Kidney (tissue), 14 donors: ENCODE results near the gene MINDY4. TPM values are rescaled to one million over a fixed set of nuclear protein-coding genes. Genes with fewer than 3 reads are reported as not detected.

Source experiments
- DNase-seq, 5 donors: peaks; one replicate each; pipeline ENCODE4 v3.0.0-alpha.2; 2013 to 2020
- FAIRE-seq: peaks from 2 replicates; lab custom pipeline; 2012; peaks lifted over from hg19 to GRCh38; lab: Jason Lieb, UNC
- H3K27ac ChIP-seq, 2 donors: one replicate each; pipeline ENCODE4 v1.7.0; 2013; ENCODE audit warnings: low read depth in 2 of 2, low read length in 2 of 2, inconsistent platforms in 1 of 2
- H3K27me3 ChIP-seq: one replicate; pipeline ENCODE4 v1.7.1; 2013; ENCODE audit warnings: low read length, inconsistent platforms; ENCODE audit not compliant: control insufficient read depth, insufficient read depth
- H3K36me3 ChIP-seq, 3 donors: one replicate each; pipeline versions ENCODE4 v1.7.0 to v1.7.1; 2013; ENCODE audit warnings: low read length in 3 of 3, control low read depth in 1 of 3, inconsistent platforms in 1 of 3; ENCODE audit not compliant: insufficient read depth in 3 of 3, control insufficient read depth in 2 of 3
- H3K4me1 ChIP-seq, 3 donors: one replicate each; pipeline versions ENCODE4 v1.7.0 to v1.7.1; 2013; ENCODE audit warnings: low read length in 3 of 3, inconsistent platforms in 1 of 3, low read depth in 1 of 3; ENCODE audit not compliant: control insufficient read depth in 2 of 3, insufficient read depth in 2 of 3
- H3K4me3 ChIP-seq, 3 donors: one replicate each; pipeline versions ENCODE4 v1.7.0 to v1.8.1; 2013; ENCODE audit warnings: low read length in 3 of 3, control low read depth in 1 of 3, inconsistent platforms in 1 of 3
- H3K9ac ChIP-seq, 3 donors: one replicate each; pipeline versions ENCODE4 v1.7.0 to v1.7.1; 2013; ENCODE audit warnings: low read length in 3 of 3, control low read depth in 1 of 3, inconsistent platforms in 1 of 3
- H3K9me3 ChIP-seq, 3 donors: one replicate each; pipeline versions ENCODE4 v1.7.0 to v1.7.1; 2013; ENCODE audit warnings: low read length in 3 of 3, control low read depth in 1 of 3, inconsistent platforms in 1 of 3; ENCODE audit not compliant: control insufficient read depth in 2 of 3, insufficient read depth in 1 of 3
- intact Hi-C: fragments of 100-400 bp; cut with DNase I; formaldehyde crosslinking; loops from one replicate; pipeline ENCODE4 v1.11.1; 2022
- polyA plus RNA-seq: library from polyadenylated mRNA; stranded (reverse); fragments of 350-450 nt; fragmentation: Illumina TruSeq; extraction: RNeasy Lipid Tissue Mini Kit (QIAGEN cat#74804); gene quantifications from one replicate; pipeline ENCODE4 v1.2.3, GENCODE V29; 2014; ENCODE audit warnings: low read depth, low replicate concordance; ENCODE audit not compliant: insufficient read depth
- total RNA-seq: library from RNA; stranded (reverse); fragmentation: NEBNext Ultra II Directional; extraction: Animal tissue kit (Norgen Biotek cat#: 25700); gene quantifications from one replicate; pipeline ENCODE4 v1.2.1, GENCODE V29; 2021
- TF ChIP-seq, protein P1 (sequence below): IDR thresholded peaks from 3 replicates; pipeline ENCODE4 v1.5.1; 2012; ENCODE audit warnings: mild to moderate bottlenecking, moderate library complexity, borderline replicate concordance; ENCODE audit not compliant: insufficient read depth; ENCODE audit errors: extremely low read depth
- donor health status: control.
- donor health status: control.
- donor health status: control.
- donor health status: control.
- donor health status: control.
- donor health status: DM: yes; HTN: yes; CAD: no.
- donor health status: Normal renal cell carcinoma (clear cell type).

MINDY4 gene
- total and polyA plus RNA-seq, 2 donors from 2014 or later = 5.3 to 15.3 TPM

DNA sequence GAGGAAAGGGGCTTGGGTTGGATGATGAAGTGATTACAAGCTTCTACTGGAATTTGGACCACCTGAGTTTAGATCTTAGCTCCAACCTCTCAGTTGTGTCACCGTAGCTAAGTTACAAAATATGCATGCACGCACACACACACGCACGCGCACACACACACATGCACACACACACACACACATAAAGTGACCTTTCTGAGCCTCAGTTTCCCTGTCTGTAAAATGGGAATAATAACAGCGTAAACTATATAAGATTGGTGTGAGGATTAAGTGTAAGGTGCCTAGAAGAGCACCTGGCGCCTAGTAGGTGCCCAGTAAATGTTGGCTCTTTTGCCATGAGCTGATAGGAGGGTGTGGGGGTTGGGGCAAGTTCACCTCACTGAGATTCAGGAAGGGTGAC, 127.8 kb downstream of the MINDY4 start:
- Histone ChIP-seq H3K36me3 (no peaks in the 10 kb centered on the region), H3K9me3 (no peaks in the 10 kb centered on the region), H3K9ac (no peak overlapping the region), H3K27me3 (no peaks in the 10 kb centered on the region), H3K4me3 (no peak overlapping the region), H3K4me1 (peaks cover under 1 to 42% (median 40%) of the 10 kb centered on the region in 3 donors), H3K27ac (no peak overlapping the region)
- FAIRE-seq (no peak), DNase-seq (no peak)
- intact Hi-C loops = no loop called here
- TF ChIP-seq, protein P1, sequence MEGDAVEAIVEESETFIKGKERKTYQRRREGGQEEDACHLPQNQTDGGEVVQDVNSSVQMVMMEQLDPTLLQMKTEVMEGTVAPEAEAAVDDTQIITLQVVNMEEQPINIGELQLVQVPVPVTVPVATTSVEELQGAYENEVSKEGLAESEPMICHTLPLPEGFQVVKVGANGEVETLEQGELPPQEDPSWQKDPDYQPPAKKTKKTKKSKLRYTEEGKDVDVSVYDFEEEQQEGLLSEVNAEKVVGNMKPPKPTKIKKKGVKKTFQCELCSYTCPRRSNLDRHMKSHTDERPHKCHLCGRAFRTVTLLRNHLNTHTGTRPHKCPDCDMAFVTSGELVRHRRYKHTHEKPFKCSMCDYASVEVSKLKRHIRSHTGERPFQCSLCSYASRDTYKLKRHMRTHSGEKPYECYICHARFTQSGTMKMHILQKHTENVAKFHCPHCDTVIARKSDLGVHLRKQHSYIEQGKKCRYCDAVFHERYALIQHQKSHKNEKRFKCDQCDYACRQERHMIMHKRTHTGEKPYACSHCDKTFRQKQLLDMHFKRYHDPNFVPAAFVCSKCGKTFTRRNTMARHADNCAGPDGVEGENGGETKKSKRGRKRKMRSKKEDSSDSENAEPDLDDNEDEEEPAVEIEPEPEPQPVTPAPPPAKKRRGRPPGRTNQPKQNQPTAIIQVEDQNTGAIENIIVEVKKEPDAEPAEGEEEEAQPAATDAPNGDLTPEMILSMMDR = no peak

DNA sequence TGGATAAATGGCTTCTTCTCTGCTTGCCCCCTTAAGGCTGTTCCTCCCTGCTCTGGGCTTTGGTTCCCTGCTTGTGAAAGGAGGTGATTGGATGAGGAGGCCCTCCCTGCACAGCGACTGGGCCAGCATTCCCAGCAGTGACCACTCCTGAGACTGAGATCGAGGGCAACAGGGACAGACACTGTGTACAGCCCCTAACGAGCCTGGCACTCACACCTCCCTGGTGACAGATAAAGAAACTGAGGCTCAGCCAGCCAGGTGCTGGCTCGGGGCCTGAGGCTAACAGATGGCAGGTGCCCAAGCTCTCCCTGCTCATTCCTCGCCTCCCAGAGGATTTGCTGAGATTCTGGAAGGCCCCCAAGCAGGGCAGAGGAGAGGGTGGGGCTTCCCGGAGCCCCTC, 128.4 kb downstream of the MINDY4 start:
- FAIRE-seq (no peak), DNase-seq (no peak)
- TF ChIP-seq, protein P1 = no peak
- H3K9me3 ChIP-seq = no peaks in the 10 kb centered on the region
- no peak overlapping the region for H3K9ac ChIP-seq
- H3K4me1 ChIP-seq = peaks cover 0 to 36% (median 34%) of the 10 kb centered on the region in 3 donors
- H3K27me3 ChIP-seq = no peaks in the 10 kb centered on the region
- no peaks in the 10 kb centered on the region for H3K36me3 ChIP-seq
- intact Hi-C loops = no loop called here
- no peak overlapping the region for H3K27ac ChIP-seq
- no peak overlapping the region for H3K4me3 ChIP-seq

DNA sequence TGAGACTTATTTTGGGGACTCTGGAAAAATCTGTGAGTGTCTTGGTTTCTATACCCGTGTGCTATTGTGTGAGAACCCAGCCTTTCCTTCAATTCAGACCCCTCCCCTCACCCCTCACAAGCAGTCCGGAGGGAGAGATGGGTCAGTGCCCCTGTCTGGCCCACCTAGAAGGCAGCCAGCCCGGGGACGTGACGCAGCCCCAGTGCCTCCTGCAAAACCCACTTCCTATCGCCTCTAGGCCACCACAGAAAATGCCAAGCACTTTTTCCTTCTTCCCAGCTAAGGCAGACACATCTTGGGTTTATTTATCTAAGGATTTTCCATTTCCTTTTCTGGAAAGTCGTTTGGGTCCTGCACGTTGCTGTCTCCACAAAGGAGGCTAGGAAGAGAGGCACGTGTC, 128.8 kb downstream of the MINDY4 start:
- intact Hi-C loops = no loop called here
- no peak for FAIRE-seq
- H3K4me1 ChIP-seq = peaks cover 0 to 33% (median 30%) of the 10 kb centered on the region in 3 donors

More for the DNA sequence above, 128.8 kb downstream of the MINDY4 start:
- H3K27ac ChIP-seq = no peak overlapping the region
- H3K36me3 ChIP-seq = no peaks in the 10 kb centered on the region
- H3K9me3 ChIP-seq = no peaks in the 10 kb centered on the region
- TF ChIP-seq, protein P1 = no peak
- H3K27me3 ChIP-seq = no peaks in the 10 kb centered on the region
- DNase-seq = no peak
- no peak overlapping the region for H3K9ac ChIP-seq
- no peak overlapping the region for H3K4me3 ChIP-seq
